Stimulated activated CD4-positive, alpha-beta T cell treated with anti-CD3 and anti-CD28 coated beads, Interleukin-1b, Interleukin-23, amount 100 ng/mL, for 48 hours (primary cell): ENCODE results near the gene NUTM2E.
"Not testable (repeated sequence)": the region's sequence is repeated elsewhere in the genome, so short reads cannot be mapped to it uniquely, and the experiment has no call there.

ENCODE experiments used
- DNase-seq: peaks from one replicate; pipeline ENCODE4 v3.0.0-alpha.2; 2020

NUTM2E gene, protein sequence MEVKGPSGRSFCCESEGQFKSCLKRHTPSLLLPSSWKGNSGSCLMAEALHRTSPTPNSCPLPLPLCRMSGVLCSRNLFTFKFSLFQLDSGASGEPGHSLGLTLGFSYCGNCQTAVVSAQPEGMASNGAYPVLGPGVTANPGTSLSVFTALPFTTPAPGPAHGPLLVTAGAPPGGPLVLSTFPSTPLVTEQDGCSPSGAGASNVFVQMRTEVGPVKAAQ (N-terminal part only)

GRCh38 chr10:79826496-79827215 lies at the start of gene NUTM2E:
Gene NUTM2E, plus strand, starts transcription at chr10:79826739. Its CDS starts 15,002 bp downstream, at chr10:79841741.
- DNase-seq, result peak; percentile 75

GRCh38 chr10:79777997-79778396 lies 48.5 kb upstream of the NUTM2E start:
- DNase-seq, result not testable (repeated sequence)

- DNase-seq, result peak; percentile 64
Observed at GRCh38 chr10:79779310-79779938, 47.1 kb upstream of the NUTM2E start.

GRCh38 chr10:79779992-79780391 lies 46.5 kb upstream of the NUTM2E start:
- not testable (repeated sequence) for DNase-seq

DNA sequence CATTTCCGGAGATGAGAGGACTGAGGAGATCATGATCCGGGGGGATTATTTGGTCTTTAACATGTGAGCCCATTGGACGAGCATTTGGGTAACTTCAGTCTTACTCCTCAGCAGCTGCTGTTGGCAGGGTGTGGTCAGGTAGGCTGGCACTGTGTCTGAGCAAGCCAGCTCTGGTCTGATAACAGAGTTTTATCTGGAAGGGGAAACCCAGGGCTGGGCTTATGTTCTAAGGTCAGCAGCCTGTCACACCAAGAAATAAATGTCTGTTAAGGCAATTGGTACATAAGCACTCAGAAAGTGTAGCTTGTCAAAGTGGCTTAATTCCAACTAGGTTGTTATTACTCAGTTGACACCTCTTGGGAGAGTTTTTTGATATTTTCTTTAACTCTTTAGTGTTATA lies 45.0 kb upstream of the NUTM2E start:
- DNase-seq, result not testable (repeated sequence)

- DNase-seq, result not testable (repeated sequence)
Observed at GRCh38 chr10:79787455-79787952, 39.0 kb upstream of the NUTM2E start.

DNA sequence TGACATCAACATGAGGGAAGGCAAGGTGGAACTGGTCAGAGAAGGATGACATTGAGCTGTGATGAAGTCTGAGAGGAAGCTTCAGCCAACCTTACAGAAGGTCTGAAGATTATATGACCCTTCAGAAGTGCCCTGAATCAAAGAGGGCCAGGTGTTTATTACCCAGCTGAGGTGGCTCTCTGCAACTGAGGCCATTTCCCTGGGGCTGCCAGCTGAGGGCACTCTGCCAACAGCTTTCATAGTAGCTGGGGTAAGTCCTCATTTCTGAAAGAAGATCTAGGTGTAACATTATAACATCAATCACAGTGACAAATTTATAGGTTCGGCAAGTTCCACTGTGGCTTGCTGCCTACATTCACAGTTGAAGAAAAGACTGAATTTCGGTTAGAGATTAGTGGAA lies 37.2 kb upstream of the NUTM2E start:
- DNase-seq, result not testable (repeated sequence)

DNA sequence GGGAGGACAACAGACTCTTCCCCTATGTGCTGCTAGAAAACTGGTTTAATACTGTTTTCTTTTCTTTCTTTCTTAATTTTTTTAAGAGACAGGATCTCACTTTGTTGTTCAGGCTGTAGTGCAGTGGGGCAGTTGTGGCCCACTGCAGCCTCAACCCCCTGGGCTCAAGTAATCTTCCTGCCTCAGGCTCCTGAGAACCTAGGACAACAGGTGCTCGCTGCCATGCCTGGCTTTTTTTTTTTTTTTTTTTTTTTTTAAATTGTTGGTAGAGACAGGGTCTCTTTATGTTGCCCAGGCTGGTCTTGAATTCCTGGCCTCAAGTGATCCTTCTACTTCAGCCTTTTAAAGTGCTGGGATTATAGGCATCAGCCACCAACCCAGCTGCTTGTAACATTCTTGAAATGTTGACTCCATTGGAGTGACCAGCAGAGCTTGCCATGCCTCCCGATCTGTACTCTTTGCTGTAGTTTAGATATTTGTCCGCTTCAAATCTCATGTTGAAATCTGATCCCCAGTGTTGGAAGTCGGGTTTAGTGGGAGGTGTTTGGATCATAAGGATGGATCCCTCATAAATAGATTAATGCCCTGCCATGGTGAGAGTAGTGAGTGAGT lies 34.5 kb upstream of the NUTM2E start:
- DNase-seq, result not testable (repeated sequence)

DNA sequence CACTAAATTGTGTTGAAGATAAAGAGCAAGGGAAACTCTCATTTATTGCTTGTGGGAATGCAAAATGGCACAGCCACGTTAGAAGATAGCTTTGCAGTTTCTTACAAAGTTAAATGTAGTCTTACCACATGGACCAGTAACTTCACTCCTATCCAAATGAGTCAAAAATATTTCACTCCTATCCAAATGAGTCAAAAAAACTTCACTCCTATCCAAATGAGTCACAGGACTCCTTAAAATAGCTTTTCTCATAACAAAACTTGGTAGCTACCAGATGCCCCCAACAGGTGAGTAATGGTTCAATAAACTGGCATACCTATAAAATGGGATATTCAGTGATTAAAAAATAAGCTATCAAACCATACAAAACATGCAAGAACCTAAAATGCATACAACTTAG lies 27.2 kb upstream of the NUTM2E start:
- DNase-seq, result not testable (repeated sequence)

DNA sequence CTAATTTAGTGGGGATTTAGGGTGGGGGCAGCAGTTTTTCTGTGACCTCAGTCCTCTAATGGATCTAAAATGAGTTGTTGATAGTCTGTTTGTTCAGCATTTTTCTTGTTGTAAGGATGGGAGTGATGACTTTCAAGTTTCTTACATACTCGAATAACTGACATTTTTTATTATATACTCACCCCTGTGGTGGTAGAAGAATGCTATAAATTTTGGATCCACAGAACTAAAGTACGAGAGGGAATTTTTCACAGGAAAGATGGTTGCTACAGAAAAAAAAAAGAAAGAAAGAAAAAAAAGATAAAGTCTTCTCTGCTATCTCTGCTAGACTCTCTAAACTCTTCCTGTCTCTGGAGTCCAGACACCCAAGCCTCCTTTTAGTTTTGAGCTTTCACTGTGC lies 20.7 kb upstream of the NUTM2E start:
- DNase-seq, result not testable (repeated sequence)

GRCh38 chr10:79811895-79812294 lies 14.6 kb upstream of the NUTM2E start:
- not testable (repeated sequence) for DNase-seq

DNA sequence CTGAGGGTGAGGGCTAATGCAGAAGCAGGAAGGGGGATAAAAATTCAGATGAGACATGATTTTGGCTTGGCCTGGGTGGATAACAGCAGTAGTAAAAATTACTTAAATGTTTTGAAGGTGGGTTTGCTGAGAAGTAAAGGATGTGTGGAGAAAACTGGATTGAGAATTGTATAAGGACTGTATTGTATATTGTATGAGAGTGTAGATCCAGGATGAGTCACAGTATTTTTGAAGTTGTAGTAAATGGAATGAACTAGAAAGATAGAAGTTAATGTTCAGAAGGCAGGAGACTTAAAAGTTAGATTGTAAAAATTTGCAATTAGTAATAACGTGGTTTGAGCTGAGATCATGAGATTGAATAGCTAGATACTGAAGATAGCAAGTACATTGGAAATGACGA lies 10.2 kb upstream of the NUTM2E start:
- not testable (repeated sequence) for DNase-seq

- DNase-seq, result peak; percentile 19
Observed at GRCh38 chr10:79823387-79823786, 3.2 kb upstream of the NUTM2E start.

GRCh38 chr10:79825587-79826011 lies 940 bp upstream of the NUTM2E start:
- not testable (repeated sequence) for DNase-seq

- not testable (repeated sequence) for DNase-seq
Observed at GRCh38 chr10:79826131-79826495, 426 bp upstream of the NUTM2E start.

DNA sequence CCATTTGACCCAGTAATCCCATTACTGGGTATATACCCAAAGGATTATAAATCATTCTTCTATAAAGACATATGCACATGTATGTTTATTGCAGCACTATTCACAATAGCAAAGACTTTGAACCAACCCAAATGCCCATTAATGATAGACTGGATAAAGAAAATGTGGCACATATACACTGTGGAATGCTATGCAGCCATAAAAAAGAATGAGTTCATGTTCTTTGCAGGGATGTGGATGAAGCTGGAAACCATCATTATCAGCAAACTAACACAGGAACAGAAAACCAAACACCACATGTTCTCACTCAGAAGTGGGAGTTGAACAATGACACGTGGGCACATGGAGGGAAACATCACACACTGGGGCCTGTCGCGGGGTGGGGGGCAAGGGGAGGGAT lies 7.3 kb downstream of the NUTM2E start:
- DNase-seq, result not testable (repeated sequence)

DNA sequence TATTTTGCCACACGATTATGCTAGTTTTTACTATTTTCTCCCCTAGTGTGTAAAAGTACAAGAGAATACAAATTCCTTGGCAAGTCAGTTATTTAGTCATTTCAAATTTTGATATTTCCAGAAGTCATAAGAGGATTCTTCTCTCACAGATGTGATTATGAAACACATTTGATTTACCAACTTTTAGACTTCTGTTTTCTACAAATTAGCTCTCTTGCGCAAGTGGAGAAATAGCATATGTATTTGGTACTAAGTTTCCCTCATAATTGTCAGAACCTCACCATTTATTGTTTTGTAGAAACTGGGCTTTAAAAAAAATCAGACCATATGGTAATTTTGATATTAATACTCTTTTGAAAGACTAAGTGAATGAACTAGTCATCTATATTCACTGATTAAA lies 9.4 kb downstream of the NUTM2E start:
- DNase-seq, result not testable (repeated sequence)

- DNase-seq, result not testable (repeated sequence)
Observed at GRCh38 chr10:79836891-79837290, 10.4 kb downstream of the NUTM2E start.

DNA sequence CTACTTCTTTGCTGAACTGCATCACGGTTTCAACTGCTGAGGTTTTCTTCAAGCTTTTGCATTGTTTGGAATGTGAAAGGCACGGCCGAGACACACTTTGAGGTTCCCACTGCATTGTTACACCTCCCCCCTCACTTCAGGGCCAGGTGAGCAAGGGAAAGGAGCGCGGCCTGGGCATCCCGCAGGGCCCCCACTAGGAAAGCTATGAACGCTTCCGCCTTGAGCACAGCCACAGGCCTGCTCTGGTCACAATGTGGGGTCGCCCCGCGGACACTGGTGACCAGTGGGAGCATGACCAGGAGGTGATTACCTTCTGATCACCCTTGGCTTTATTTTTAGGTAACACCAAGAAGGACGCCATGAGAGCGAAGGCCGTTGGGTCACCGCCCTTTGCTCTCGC lies 11.9 kb downstream of the NUTM2E start:
- DNase-seq, result not testable (repeated sequence)

DNA sequence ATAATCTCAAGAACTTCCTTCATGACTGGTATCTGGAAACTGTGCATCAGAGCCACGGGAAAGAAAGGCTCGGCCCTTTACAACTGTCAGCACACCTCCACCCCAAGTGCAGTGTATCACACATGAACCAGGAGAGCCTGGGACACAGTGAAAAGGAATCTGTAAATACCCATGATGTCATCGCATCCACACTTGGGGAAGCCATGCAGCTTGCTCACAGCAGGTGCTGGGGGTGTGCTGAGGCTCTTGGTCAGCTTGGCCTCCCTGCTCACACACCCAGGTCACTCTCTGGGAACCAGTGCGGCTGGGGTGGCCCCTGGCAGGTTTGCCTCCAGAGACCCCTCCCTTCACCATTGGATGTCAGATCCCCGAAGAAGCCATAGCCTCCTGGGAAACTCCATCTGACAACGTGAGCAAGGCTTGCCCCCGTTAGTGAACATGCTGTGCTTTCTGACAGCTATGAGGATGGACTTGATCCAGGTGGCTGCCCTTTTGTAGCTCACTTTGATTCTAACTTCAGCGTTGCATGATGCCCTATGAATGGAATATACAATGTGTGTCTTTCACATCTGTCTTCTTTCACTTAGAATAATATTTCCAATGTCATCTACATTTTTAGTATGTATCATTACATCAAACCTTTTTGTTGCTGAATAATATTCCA lies 26.8 kb downstream of the NUTM2E start:
- DNase-seq, result not testable (repeated sequence)

- not testable (repeated sequence) for DNase-seq
Observed at GRCh38 chr10:79862269-79862668, 35.7 kb downstream of the NUTM2E start.

DNA sequence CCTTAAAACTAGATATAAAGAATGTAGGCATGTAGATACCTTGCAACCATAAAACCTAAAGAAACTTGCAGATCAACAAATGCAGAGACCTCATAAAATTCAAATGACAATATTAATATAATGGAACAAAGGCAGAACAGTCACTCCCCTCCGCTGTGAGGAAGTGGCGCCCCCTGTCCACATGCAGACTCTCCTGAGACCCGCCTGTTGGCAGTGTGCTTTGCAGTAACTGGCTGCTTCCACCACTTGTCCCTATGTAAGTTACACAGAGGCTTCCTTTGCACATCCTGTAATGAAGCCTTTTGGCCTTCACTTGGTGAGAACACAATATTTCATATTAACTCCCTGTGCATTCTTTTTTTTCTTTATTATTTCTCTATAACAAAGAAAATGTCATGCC lies 36.3 kb downstream of the NUTM2E start:
- not testable (repeated sequence) for DNase-seq
